ENCODE measurements around the gene RRP7A.
A peak's percentile ranks its signal among the peaks of the same experiment; 100 is the strongest.
"Not testable (repeated sequence)": the region's sequence is repeated elsewhere in the genome, so short reads cannot be mapped to it uniquely, and the experiment has no call there.

The RRP7A gene, protein sequence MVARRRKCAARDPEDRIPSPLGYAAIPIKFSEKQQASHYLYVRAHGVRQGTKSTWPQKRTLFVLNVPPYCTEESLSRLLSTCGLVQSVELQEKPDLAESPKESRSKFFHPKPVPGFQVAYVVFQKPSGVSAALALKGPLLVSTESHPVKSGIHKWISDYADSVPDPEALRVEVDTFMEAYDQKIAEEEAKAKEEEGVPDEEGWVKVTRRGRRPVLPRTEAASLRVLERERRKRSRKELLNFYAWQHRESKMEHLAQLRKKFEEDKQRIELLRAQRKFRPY

GRCh38 chr22:42519525-42520401, at the start of gene RRP7A:
RRP7A (minus strand) TSS chr22:42519796; CDS start chr22:42519786, 10 bp downstream.
- peak; percentile 45 to 74 for DNase-seq

DNA sequence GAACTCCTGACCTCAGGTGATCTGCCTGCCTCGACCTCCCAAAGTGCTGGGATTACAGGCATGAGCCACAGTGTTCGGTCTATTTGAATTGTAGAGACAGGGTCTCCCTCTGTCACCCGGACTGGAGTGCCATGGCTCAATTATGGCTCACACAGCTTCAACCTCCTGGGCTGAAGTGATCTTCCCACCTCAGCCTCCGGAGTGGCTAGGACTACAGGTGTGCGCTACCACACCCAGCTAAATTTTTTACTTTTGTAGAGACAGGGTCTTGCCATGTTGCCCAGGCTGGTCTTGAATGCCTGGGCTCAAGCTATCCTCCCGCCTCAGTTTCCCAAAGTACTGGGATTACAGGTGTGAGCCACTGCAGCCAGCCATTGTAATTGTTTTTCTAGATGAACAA, 48.4 kb upstream of the RRP7A start:
- DNase-seq, result not testable (repeated sequence)

GRCh38 chr22:42565956-42566355, 46.4 kb upstream of the RRP7A start:
- no peak for DNase-seq

GRCh38 chr22:42564699-42565098, 45.1 kb upstream of the RRP7A start:
- DNase-seq, result no peak

GRCh38 chr22:42563943-42564342, 44.3 kb upstream of the RRP7A start:
- not testable (repeated sequence) for DNase-seq

DNA sequence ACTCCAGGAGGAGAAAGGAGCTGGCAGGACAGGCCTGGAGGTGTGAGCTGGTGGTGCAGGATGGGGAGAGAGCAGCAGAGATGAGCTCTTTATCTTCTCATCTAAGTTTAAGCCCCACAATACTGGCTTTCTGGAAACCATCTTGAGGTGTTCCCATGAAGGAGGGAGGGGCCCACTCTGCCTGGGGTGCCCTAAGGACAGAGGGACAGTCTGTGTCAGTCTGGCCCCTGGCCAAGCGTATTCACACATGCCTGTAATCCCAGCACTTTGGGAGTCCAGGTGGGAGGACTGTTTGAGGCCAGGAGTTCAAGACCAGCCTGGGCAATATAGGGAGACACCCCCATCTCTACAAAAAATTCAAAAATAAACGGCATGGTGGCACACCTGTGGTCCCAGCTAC, 43.1 kb upstream of the RRP7A start:
- no peak for DNase-seq

DNA sequence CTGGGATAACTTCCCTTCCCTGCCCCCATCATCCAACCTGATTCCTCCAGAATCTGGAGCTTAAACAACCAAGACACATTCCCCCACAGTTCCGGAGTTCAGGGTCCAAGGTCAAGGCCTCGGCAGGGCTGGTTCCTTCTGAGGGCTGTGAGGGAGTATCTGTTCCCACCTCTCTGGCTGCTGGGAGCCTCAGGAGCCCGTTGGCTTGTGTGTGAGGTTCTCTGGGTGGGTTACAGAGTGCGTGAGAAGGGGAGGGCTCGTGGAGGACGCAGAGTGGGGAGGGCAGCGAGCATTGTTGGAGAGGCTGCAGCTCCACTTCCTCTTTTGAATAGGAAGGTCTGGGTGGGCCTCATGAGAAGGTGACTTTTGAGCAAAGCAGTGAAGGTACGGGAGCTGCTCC, 42.7 kb upstream of the RRP7A start:
- no peak for DNase-seq

GRCh38 chr22:42561856-42562255, 42.3 kb upstream of the RRP7A start:
- DNase-seq, result no peak

DNA sequence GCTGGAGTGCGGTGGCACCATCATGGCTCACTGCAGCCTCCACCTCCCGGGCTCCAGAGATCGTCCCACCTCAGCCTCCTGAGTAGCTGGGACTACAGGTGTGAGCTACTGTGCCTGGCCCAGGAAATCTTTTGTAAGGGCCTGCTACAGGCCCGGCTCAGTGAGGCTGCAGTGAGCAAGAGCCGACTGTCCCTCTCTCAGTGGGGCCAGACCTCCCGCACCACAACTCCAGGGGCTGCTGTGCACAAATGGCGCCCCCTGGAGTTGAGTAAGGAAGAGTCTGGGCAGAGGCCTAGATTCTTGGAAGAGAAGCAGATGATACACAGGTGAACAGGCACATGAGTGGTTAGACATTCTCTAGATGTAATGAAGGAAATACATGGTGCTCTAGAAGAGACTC, 41.2 kb upstream of the RRP7A start:
- peak in 1 of 2 experiments; percentile 17 for DNase-seq

DNA sequence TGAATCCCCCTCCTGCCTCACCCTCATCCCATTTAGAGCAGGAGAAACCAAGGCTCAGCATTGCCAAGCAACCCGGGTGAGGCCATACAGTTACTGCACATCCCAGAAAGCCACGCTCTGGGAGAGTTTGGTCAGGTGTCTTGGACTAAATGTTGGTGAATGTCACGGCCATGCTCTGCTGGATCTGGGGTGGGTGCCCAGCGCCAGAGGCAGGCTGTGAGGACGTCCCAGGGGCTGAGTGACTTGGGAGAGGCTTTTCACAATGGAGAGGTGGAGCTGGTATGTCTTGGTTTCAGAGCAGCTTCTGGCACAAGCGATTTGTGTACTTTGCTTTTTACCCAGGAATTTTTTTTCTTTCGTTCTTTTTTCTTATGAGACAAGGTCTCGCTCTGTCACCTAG, 40.8 kb upstream of the RRP7A start:
- DNase-seq, result no peak

GRCh38 chr22:42553475-42554361, 34.1 kb upstream of the RRP7A start, which contains the start of gene SERHL2:
SERHL2 (plus strand) TSS chr22:42553956; CDS start chr22:42554021, 65 bp downstream.
- DNase-seq, result peak; percentile 52 to 56

DNA sequence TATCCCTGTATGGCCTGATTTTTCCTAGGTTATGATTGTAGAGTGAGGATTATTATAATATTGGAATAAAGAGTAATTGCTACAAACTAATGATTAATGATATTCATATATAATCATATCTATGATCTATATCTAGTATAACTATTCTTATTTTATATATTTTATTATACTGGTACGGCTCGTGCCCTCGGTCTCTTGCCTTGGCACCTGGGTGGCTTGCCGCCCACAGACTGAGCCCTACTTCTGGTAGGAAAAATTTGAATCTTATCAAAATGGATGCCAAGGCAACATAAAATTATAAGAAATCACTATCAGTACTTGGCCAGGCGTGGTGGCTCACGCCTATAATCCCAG, 32.7 kb upstream of the RRP7A start:
- DNase-seq, result not testable (repeated sequence)

- DNase-seq, result no peak
Observed at GRCh38 chr22:42549331-42550060, 29.9 kb upstream of the RRP7A start.

DNA sequence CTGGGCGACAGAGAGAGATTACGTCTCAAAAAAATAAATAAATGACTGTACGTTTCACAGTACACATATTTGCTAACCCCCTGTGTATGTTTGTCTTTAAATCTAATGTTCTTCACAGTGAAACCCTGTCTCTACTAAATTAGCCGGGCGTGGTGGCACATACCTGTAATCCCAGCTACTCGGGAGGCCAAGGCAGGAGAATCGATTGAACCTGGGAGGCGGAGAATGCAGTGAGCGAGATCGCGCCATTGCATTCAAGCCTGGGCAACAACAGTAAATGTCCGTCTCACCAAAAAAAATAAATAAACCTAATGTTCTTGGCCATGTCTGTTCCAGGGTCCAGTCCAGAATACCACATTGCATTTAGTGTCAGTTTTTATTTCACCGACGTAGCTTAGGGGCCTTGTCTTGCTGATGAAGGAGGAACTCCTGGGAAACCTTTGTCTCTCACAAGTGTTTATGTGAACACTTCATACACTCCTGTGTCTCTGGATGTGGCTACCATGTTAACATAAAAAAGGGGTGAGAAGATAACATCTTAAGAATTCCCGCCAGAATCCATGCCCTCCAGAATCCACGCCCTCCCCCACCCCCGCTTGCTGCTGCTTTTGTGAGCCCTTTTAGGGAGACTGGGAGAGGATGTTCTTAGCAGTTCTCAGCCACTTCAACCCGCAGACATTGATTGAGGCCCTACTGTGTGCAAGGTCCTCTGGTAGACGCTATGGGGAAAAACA, 29.2 kb upstream of the RRP7A start:
- DNase-seq, result no peak

- not testable (repeated sequence) for DNase-seq
Observed at GRCh38 chr22:42548126-42548525, 28.5 kb upstream of the RRP7A start.

DNA sequence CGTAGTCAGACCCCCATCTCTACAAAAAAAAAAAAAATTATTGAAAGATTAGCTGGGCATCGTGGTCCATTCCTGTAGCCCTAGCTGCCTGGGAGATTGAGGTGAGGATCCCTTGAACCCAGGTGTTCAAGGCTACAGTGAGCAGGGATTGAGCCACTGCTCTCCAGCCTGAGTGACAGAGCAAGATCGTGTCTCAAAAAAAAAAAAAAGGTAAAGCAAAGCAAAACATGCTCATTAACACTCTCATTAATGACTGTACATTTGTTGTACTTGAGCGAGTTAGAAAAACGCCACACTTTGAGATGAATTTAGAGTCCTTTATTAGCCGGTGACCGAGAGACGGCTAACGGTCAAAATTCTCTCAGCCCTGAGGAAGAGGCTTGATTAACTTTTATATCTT, 28.0 kb upstream of the RRP7A start:
- DNase-seq, result no peak

- no peak for DNase-seq
Observed at GRCh38 chr22:42544686-42545085, 25.1 kb upstream of the RRP7A start.

- not testable (repeated sequence) for DNase-seq
Observed at GRCh38 chr22:42539236-42539771, 19.7 kb upstream of the RRP7A start.

DNA sequence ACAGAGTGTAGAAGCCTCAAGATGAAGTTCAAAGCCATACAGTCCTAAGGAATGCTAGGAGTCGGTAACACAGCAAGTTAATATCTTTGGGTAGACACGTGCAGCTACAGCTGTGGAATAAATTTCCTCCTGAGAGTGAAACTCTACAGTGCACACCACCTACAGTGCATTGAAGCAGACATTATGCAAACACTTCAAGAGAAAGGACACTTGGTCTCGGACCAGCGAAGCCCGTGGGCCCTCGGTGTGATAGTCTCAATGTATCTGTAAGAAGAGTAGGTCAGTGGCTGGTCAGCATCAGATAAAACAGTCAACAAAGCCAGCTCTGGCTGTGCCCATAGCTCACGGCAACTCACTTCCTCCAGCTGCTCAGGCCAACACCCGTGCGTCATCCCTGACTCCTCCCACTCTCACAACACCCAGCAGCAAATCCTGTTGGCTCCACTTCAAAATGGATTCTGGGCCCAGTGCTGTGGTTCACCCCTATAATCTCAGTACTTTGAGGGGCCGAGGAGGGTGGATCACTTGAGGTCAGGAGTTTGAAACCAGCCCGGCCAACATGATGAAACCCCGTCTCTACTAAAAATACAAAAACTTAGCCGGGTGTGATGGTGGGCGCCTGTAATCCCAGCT, 17.7 kb upstream of the RRP7A start:
- not testable (repeated sequence) for DNase-seq

DNA sequence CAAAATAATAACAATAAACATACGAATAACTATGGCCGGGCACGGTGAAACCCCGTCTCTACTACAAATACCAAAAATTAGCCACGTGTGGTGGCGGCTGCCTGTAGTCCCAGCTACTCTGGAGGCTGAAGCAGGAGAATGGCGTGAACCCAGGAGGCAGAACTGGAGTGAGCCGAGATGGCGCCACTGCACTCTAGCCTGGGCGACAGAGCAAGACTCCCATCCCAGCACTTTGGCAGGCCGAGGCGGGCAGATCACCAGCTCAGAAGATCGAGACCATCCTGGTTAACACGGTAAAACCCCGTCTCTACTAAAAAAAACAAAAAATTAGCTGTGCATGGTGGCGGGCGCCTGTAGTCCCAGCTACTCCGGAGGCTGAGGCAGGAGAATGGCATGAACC, 17.0 kb upstream of the RRP7A start:
- not testable (repeated sequence) for DNase-seq

DNA sequence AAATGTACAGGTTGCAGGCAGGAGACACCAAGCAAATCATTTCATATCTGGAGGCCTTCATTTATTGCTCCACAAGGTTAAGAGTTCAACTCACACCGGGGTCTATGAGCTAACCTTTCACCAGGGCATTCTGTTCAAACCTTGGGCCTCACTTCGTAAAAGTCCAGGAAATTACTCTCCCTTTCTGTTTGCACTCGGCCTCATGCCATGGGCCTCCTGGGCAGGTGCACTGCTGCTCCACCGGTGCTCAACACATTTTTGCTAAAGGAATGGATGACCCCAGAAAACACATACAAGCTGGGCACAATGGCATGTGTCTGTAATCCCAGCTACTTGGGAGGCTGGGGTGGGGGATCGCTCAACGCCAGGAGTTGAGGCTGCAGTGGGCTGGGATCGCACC, 16.6 kb upstream of the RRP7A start:
- no peak for DNase-seq
